HTERT RPE-1 (cell line): Measurements from ENCODE around the gene PAPOLB.

Experiments used
- in situ Hi-C: fragments of 300-500 bp; cut with MboI; formaldehyde crosslinking; loops from 4 replicates; pipeline ENCODE4 v1.14.3; 2020; ENCODE audit warnings: low sequenced_read_pairs

The PAPOLB gene

DNA sequence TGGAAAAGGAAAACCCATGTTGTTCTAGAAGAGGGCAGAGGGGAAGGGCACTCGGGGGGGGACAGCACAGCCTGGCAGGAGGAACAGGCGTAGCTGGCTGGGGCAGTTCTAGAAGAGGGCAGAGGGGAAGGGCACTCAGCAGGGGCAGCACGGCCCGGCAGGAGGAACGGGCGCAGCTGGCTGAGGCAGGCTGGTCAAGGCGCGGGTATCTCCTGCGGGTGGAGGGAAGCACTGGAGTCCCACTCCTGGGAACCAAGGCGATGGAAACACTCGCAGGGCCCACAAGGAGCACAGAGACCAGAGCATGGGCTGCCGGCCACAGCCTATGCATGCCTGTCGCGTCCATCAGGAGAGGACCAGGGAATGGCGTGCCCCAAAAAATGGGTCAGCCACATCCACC, 36.7 kb downstream of the PAPOLB start:
- in situ Hi-C loops = no loop called here

- in situ Hi-C loops = no loop called here
These were observed 37.6 kb downstream of the PAPOLB start for GRCh38 chr7:4824120-4824775.

GRCh38 chr7:4823441-4824119, 38.2 kb downstream of the PAPOLB start:
- in situ Hi-C loops = no loop called here

DNA sequence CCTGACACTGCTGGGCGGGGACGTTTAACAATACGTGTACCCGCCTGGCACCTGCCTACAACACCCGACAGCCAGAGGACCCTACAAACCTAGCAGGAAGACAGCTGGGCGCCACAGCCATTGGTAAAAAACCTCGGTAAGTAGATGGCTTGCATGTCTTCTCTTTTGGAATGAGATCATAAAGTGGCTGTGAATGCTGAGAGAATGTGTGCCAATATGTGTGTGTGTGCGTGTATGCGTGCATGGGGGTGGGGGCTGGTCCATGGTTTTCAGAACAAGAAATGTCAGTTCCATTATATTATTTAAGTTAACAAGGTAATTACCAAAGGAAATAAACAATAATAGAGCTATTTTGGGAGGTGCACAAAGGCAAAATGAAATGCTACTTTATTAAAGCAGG, 39.2 kb downstream of the PAPOLB start:
- in situ Hi-C loops = no loop called here

DNA sequence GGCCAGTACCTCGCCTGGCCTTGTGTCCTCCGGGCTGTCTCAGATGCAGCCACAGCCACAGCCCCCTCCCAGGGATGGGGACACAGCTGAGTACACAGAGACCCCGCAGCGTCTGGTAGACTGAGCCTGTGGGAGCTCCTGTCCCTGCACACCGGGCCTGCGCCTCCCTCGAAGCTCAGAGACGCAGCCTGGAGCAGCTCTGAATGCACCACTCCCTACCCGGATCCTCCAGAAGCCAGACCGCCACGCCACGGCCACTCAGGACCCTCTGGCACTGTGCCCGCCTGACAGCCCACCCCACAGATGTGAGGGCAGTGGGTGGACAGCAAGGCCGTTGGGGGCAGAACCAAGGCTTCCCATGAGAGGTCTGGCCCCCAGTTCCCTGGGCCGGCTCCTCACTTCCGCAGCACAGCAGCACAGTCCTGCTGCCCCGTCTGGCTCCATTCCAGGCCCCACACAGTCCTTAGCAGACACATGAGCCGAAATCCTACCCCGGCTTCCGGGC, 40.8 kb downstream of the PAPOLB start:
- in situ Hi-C loops = no loop called here

DNA sequence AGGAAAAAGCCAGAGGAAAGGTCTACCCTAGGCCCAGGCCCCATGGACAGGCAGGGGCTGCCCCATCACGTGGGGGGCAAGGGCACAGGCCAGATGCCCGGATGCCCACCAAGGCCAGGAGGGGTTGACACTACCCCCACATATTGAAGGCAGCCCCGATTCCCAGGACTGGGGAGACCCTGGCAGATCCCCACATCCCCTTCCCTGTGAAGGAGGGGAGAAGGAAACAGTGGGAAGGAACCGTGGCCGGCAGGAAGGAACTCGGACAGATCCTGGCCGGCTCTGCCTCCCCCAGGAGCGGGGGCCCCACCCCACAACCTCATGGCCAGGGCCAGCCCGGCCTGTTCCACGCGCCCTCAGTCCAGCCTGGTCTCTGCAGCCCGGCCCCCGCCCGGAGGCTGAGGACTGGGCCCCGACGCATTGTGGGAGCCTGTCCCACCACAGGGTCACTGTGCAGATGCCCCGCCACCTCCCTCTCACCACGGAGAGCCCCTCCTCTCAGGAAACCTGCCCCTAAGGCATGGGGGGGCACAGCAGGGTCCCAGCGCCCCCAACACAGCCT, 41.3 kb downstream of the PAPOLB start:
- in situ Hi-C loops = no loop called here

DNA sequence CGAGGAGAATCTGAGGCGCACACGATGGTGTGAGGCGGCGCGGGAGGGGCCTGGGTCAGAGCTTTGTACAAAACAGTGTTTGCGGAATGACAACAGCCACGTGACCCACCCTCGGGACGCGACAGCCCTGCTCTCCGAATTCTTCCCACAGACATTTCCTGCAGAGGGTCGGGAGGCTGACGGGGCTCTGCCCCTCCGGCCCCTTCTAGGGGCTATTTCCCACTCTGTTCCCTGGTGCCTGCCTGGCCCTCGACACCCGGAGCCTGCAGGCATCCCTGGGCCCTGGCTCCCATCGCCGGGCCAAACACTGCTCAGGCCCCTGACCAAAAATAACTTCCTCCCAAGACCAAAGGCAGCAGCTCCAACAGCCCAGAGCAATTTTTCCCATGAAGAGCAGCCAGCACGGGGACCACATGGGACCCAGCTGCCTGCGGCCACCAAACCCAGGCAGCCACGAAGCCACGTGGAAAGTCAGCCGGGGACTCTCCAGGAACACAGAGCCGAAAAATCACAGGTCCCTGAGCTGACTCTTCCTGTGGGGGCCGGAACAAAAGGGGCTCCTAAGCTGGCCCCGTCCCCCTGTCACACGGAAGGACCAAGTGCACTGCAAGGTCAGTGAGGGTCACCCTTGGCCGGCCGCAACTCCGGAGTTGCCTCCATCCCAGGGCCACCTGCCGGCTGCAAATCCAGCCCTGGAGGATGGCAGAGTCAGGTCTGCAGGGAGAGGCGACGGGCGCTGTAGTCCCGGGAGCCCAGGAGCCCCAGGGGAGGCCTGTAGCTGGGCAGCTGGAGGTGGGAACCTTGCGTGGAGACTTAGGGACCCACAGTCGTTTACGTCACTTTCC, 42.0 kb downstream of the PAPOLB start:
- in situ Hi-C loops = no loop called here

DNA sequence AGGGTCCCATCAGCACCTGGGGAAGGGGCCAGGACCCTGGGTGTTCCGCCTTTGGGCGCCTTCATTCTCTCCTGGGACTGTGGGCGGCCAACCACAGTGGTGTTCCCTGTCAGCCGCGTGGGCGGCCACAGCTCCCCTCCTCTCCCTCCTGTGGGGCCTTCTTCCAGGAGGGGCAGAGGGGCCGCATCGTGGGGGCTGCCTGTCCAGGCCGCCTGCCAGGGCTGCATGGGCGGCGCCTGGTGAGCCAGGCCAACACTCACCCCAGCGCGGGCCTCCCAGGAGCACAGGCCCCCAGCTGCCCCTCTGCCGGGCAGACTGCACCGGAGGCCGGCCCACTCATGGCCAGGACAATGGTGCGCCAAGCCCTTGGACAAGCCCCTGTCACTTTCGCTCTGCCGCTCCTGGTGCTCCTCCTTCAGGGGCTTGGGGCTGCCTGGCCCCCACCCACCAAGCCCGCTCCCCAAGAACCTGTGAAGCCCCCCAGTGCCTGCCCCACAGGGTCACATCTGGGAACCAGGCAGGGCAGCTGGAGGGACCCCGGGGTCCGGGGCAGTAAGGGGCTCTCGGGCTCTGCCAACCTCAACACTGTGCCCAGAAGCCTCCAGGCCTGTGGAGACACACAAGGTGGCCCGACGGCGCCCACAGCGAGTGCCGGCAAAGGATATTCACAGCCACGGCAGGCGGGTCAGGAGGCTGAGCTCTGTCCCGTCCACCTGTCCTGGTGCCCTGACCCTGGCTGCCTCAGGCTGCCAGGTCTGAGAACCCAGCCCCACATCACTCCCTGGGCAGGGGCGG, 43.6 kb downstream of the PAPOLB start:
- in situ Hi-C loops = no loop called here

DNA sequence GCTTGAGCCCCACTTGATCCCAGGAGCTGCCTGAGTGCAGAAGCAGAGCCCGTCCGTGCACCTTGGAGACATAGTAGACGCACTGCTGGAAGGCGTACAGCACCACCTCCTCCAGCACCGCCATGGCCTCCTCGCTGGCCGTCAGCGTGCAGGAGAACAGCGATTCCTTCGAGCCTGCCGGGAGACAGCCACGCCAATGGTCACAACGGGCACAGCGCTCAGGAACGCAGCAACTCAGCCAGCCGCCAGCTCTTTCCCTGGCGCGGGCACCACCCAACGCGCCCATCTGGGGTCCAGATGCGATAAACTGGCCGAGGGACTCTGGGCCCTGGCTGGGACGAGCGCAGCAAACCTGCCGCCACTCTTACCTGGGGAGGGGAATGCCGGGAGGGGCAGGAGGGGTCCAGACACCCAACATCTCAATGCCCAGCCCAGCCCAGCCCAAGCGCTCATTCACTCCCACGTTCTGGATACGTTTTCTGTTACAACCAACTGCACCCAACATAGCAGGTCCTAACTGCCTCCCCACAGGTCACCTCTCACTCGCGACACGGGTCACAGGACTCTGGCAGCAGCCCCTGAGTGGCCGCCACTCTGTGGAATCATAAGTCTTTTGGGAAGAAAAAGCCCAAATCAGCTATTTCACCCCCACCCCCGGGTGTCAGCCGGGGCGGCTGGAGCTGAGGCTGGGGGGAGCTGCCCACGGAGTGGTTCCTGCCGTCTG, 44.5 kb downstream of the PAPOLB start:
- in situ Hi-C loops = no loop called here

GRCh38 chr7:4816419-4817080, 45.3 kb downstream of the PAPOLB start:
- in situ Hi-C loops = no loop called here

GRCh38 chr7:4815609-4816418, 46.0 kb downstream of the PAPOLB start:
- in situ Hi-C loops = no loop called here

DNA sequence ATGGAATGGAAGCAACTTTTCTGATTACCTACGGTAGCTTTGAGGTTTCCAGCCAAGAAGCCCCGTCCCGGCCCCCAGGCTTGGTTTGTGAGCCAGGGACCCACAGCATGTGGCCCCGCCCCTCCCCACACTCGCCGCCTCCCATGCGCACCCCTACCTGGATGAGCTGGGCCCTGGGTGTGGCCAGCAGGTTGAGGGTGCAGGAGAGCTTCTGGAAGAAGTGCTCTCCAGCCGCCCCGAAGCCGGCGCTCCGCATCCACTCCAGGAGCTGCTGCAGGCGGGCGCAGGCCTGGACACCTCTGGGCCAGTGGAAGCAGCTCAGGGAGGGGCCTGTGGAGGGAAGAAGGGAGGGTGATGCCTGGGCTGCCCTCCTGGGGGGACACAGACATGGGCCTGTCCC, 46.7 kb downstream of the PAPOLB start:
- in situ Hi-C loops = no loop called here

- in situ Hi-C loops = no loop called here
These were observed 47.4 kb downstream of the PAPOLB start for GRCh38 chr7:4814433-4814832.

DNA sequence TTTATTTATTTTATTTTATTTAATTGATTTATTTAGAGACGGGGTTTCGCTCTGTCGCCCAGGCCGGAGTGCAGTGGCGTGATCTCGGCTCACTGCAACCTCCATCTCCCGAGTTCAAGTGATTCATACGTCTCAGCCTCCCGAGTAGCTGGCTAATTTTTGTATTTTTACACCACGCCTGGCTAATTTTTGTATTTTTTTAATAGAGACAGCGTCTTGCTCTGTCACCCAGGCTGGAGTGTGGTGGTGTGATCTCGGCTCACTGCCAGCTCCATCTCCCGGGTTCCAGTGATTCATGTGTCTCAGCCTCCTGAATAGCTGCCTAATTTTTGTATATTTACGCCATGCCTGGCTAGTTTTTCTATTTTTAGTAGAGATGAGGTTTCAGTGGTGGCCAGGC, 52.2 kb downstream of the PAPOLB start:
- in situ Hi-C loops = no loop called here

DNA sequence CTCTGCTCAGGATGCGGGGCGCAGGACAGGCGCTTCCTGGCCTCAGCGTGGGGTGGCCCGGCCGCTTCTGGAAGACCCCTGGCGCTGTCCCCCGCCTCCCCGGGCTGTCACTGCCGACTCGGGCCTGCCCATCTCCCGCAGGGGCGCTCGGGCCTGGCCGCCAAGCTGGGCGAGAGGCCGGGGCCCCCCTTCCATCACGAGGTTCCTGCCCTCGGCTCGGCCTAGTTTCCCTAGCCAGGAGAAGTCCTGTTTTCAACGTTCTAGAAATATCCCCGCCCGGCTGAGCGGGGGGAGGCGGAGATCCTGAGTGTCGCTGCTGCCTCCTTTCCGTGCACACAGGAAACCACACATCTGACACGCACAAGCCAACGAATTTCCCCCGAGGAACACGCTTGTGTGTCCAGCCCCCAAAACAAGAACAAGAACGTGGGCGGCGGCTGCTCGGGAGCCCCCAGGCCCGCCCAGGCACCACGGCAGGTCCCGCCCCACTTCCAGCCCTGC, 52.7 kb downstream of the PAPOLB start:
- in situ Hi-C loops = no loop called here

DNA sequence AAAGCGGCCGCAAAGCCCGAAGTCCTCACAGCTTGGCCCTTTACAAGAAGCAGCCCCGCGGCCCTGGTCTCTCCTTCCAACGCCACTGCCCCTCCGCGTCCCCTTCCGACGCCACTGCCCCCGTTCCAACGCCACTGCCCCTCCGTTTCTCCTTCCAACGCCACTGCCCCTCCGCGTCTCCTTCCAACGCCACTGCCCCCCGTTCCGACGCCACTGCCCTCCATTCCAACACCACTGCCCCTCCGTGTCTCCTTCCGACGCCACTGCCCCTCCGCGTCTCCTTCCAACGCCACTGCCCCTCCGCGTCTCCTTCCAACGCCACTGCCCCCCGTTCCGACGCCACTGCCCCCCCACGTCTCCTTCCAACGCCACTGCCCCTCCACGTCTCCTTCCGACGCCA, 53.3 kb downstream of the PAPOLB start:
- in situ Hi-C loops = no loop called here

- in situ Hi-C loops = no loop called here
These were observed 53.8 kb downstream of the PAPOLB start for GRCh38 chr7:4808026-4808425.
